CD14-positive monocyte (primary cell): ENCODE measurements around the gene PTPRN2. TPM values are rescaled to one million over a fixed set of nuclear protein-coding genes. Genes with fewer than 3 reads are reported as not detected.

ENCODE experiments used
- DNase-seq, 3 donors: peaks; one replicate each; pipeline ENCODE4 v3.0.0-alpha.2; 2011 to 2022
- H2AFZ ChIP-seq: 2 replicates; pipeline ENCODE4 v1.6.0; 2012; ENCODE audit warnings: mild to moderate bottlenecking, low read depth, low read length, inconsistent platforms; ENCODE audit not compliant: insufficient read depth, poor library complexity, severe bottlenecking
- H3K27ac ChIP-seq, 2 donors: 1 replicate in 1 of 2; 2 replicates in 1 of 2; pipeline ENCODE4 v1.5.1; 2012 to 2013; ENCODE audit warnings: low read length in 2 of 2, control low read depth in 1 of 2, inconsistent platforms in 1 of 2, low read depth in 1 of 2, mild to moderate bottlenecking in 1 of 2
- H3K27me3 ChIP-seq, 2 donors: one replicate each; pipeline versions ENCODE4 v1.6.0 to v1.6.1; 2011 to 2013; ENCODE audit warnings: low read length in 2 of 2; ENCODE audit not compliant: control insufficient read depth in 2 of 2, insufficient read depth in 2 of 2
- H3K36me3 ChIP-seq, 2 donors: replicated peaks in 1 of 2; 1 replicate in 1 of 2; 2 replicates in 1 of 2; pipeline versions ENCODE4 v1.5.1 to v1.6.1; 2012 to 2013; ENCODE audit warnings: low read length in 2 of 2, control low read depth in 1 of 2, inconsistent platforms in 1 of 2, mild to moderate bottlenecking in 1 of 2; ENCODE audit not compliant: insufficient read depth in 2 of 2, control insufficient read depth in 1 of 2
- H3K4me1 ChIP-seq, 2 donors: 1 replicate in 1 of 2; 2 replicates in 1 of 2; pipeline versions ENCODE4 v1.5.1 to v1.6.1; 2012 to 2013; ENCODE audit warnings: low read length in 2 of 2, control low read depth in 1 of 2, inconsistent platforms in 1 of 2, mild to moderate bottlenecking in 1 of 2, moderate library complexity in 1 of 2; ENCODE audit not compliant: insufficient read depth in 2 of 2, control insufficient read depth in 1 of 2
- H3K4me2 ChIP-seq: replicated peaks from 2 replicates; pipeline ENCODE3; 2012; ENCODE audit warnings: low read length, moderate library complexity, mild to moderate bottlenecking; ENCODE audit not compliant: poor library complexity, severe bottlenecking; ENCODE audit errors: extremely low read depth
- H3K4me3 ChIP-seq, 3 experiments: fragments of 200-600 bp in 1 of 3; sonication (generic) in 1 of 3; replicated peaks in 1 of 3; 1 replicate in 2 of 3; 2 replicates in 1 of 3; pipeline ENCODE4 v1.5.1; 2011 to 2013; ENCODE audit warnings: low read length in 3 of 3, mild to moderate bottlenecking in 3 of 3, control low read depth in 2 of 3, low read depth in 2 of 3, inconsistent platforms in 1 of 3, moderate library complexity in 1 of 3
- H3K79me2 ChIP-seq: 2 replicates; pipeline ENCODE4 v1.6.0; 2012; ENCODE audit warnings: mild to moderate bottlenecking, control low read depth, inconsistent platforms, low read length, moderate library complexity; ENCODE audit not compliant: insufficient read depth
- H3K9ac ChIP-seq: 2 replicates; pipeline ENCODE4 v1.6.0; 2017; ENCODE audit warnings: low read length, mild to moderate bottlenecking; ENCODE audit not compliant: insufficient read depth, poor library complexity, severe bottlenecking
- H3K9me3 ChIP-seq, 2 donors: replicated peaks in 1 of 2; 1 replicate in 1 of 2; 2 replicates in 1 of 2; pipeline versions ENCODE4 v1.5.1 to v1.6.1; 2012 to 2013; ENCODE audit warnings: low read length in 2 of 2, control low read depth in 1 of 2; ENCODE audit not compliant: control insufficient read depth in 1 of 2, insufficient read depth in 1 of 2
- H4K20me1 ChIP-seq: 2 replicates; pipeline ENCODE4 v1.6.0; 2012; ENCODE audit warnings: mild to moderate bottlenecking, low read length, control low read depth, moderate library complexity; ENCODE audit not compliant: insufficient read depth
- H3K27ac Mint-ChIP-seq, 7 donors: one replicate each; pipeline ENCODE4 v1.8.0; 2020; ENCODE audit warnings: mild to moderate bottlenecking in 7 of 7, mixed read lengths in 7 of 7, moderate library complexity in 6 of 7, inconsistent platforms in 2 of 7
- H3K27me3 Mint-ChIP-seq, 3 donors: one replicate each; pipeline ENCODE4 v1.8.0; 2021 to 2022; ENCODE audit warnings: low read depth in 3 of 3, mild to moderate bottlenecking in 3 of 3, mixed read lengths in 3 of 3, moderate library complexity in 3 of 3, inconsistent platforms in 1 of 3
- H3K36me3 Mint-ChIP-seq, 2 donors: one replicate each; pipeline ENCODE4 v1.8.0; 2020; ENCODE audit warnings: mixed read lengths in 2 of 2, inconsistent platforms in 1 of 2, mild to moderate bottlenecking in 1 of 2
- H3K4me1 Mint-ChIP-seq: one replicate; pipeline ENCODE4 v1.8.0; 2020; ENCODE audit warnings: mild to moderate bottlenecking, mixed read lengths
- H3K4me3 Mint-ChIP-seq, 2 donors: one replicate each; pipeline ENCODE4 v1.8.0; 2020; ENCODE audit warnings: mild to moderate bottlenecking in 2 of 2, mixed read lengths in 2 of 2, moderate library complexity in 1 of 2
- H3K9me3 Mint-ChIP-seq, 7 donors: one replicate each; pipeline ENCODE4 v1.8.0; 2020 to 2022; ENCODE audit warnings: mixed read lengths in 7 of 7, mild to moderate bottlenecking in 6 of 7, moderate library complexity in 6 of 7, inconsistent platforms in 2 of 7
- CTCF ChIP-seq: fragments of 200-600 bp; IDR thresholded peaks from one replicate; pipeline ENCODE4 v1.8.0; 2022; ENCODE audit warnings: antibody characterized with exemption, mild to moderate bottlenecking
- WGBS: methylation state at CpG from one replicate; pipeline ENCODE4 v1.1.5; 2013; ENCODE audit warnings: missing lambda C conversion rate; ENCODE audit not compliant: insufficient coverage; 5-methylcytosine and 5-hydroxymethylcytosine counted together
- intact Hi-C, 2 donors: fragments of 100-400 bp; cut with micrococcal nuclease; formaldehyde crosslinking; loops; one replicate each; pipeline versions ENCODE4 v1.15.0 to v1.15.1; 2023
- polyA plus RNA-seq, 3 donors: library from polyadenylated mRNA; depleted of rRNA in 1 of 3; unstranded in 2 of 3; stranded (reverse) in 1 of 3; fragments of 300-500 nt in 2 of 3; fragments of >200 nt in 1 of 3; fragmentation: Illumina TruSeq in 2 of 3; gene quantifications; 1 replicate in 2 of 3; 2 replicates in 1 of 3; pipeline ENCODE4 v1.2.3, GENCODE V29; 2012 to 2021

PTPRN2 gene
- polyA plus RNA-seq, 3 donors = 0.25 to 1.4 (median 0.97) TPM

- no peak for DNase-seq
- H3K4me1 ChIP-seq = no peaks in the 10 kb centered on the region
- no peak for TF ChIP-seq CTCF
- H3K9ac ChIP-seq = no peak overlapping the region
- H3K79me2 ChIP-seq = no peaks in the 10 kb centered on the region
- H3K27ac ChIP-seq = no peak overlapping the region
- Mint-ChIP-seq H3K27me3 (peaks cover 0 to 7% (median 1%) of the 10 kb centered on the region in 3 donors), H3K4me1 (no peaks in the 10 kb centered on the region), H3K27ac (no peak overlapping the region), H3K4me3 (no peak overlapping the region), H3K9me3 (peaks cover 6 to 12% (median 11%) of the 10 kb centered on the region in 7 donors), H3K36me3 (no peaks in the 10 kb centered on the region)
- peaks cover 6 to 17% of the 10 kb centered on the region in 2 donors for H3K9me3 ChIP-seq
- H3K4me2 ChIP-seq = no peak overlapping the region
- no peaks in the 10 kb centered on the region for H3K27me3 ChIP-seq
- no peak overlapping the region for H3K4me3 ChIP-seq
- no peaks in the 10 kb centered on the region for H4K20me1 ChIP-seq
- no peak overlapping the region for H2AFZ ChIP-seq
- H3K36me3 ChIP-seq = no peaks in the 10 kb centered on the region
- 91% methylated on average over 9 of the region's 14 CpGs for WGBS
- intact Hi-C loops = no loop called here
These were observed 607.8 kb downstream of the PTPRN2 start for GRCh38 chr7:157979636-157980340.

- Mint-ChIP-seq H3K9me3 (peaks cover 16 to 23% (median 21%) of the 10 kb centered on the region in 7 donors), H3K4me1 (no peaks in the 10 kb centered on the region), H3K27me3 (peaks cover 0 to 7% (median 1%) of the 10 kb centered on the region in 3 donors), H3K27ac (no peak overlapping the region), H3K4me3 (no peak overlapping the region), H3K36me3 (no peaks in the 10 kb centered on the region)
- Histone ChIP-seq H3K27ac (no peak overlapping the region), H2AFZ (no peak overlapping the region), H4K20me1 (no peaks in the 10 kb centered on the region), H3K4me1 (no peaks in the 10 kb centered on the region), H3K4me2 (no peak overlapping the region), H3K79me2 (no peaks in the 10 kb centered on the region), H3K4me3 (no peak overlapping the region), H3K9me3 (peaks cover 16 to 27% of the 10 kb centered on the region in 2 donors), H3K27me3 (no peaks in the 10 kb centered on the region), H3K36me3 (no peaks in the 10 kb centered on the region), H3K9ac (no peak overlapping the region)
- intact Hi-C loops = no loop called here
- DNase-seq = no peak
- no peak for TF ChIP-seq CTCF
- WGBS = 80% methylated on average over 9 of the region's 12 CpGs
These were observed 608.9 kb downstream of the PTPRN2 start for GRCh38 chr7:157978766-157979165.
